ENCODE measurements around the gene CHST3.
A peak's percentile ranks its signal among the peaks of the same experiment; 100 is the strongest.
"Not testable (repeated sequence)": the region's sequence is repeated elsewhere in the genome, so short reads cannot be mapped to it uniquely, and the experiment has no call there.

The CHST3 gene

GRCh38 chr10:71965623-71966022 lies 1.4 kb downstream of the CHST3 start:
- Histone ChIP-seq H3K4me1 (ENCODE audit: insufficient read depth, poor library complexity, severe bottlenecking) (peaks cover 34% of the 10 kb centered on the region), H3K27ac (ENCODE audit: poor library complexity, severe bottlenecking) (peak overlapping the region; percentile 97)
- ATAC-seq (ENCODE audit: low read depth), result no peak

GRCh38 chr10:71966046-71967004 lies 2.1 kb downstream of the CHST3 start:
- peak; percentile 8; the same call in 2 of the 3 replicates for ATAC-seq (ENCODE audit: low read depth)

More at GRCh38 chr10:71965623-71966022, 1.4 kb downstream of the CHST3 start:
- H3K4me3 ChIP-seq (ENCODE audit: severe bottlenecking), result peak overlapping the region; percentile 72
- no peaks in the 10 kb centered on the region for H3K9me3 ChIP-seq (ENCODE audit: severe bottlenecking)
- no peak for DNase-seq (ENCODE audit: low spot score)
- TF ChIP-seq CTCF (IDR thresholded peaks at IDR 0.05; ENCODE audit: poor library complexity, severe bottlenecking), result no peak
- peaks cover 8% of the 10 kb centered on the region; the same call in 1 of the 2 replicates for H3K36me3 ChIP-seq (ENCODE audit: low read depth)
- H3K27me3 ChIP-seq (ENCODE audit: insufficient read depth, poor library complexity, severe bottlenecking), result no peaks in the 10 kb centered on the region

GRCh38 chr10:71967958-71968357 lies 3.8 kb downstream of the CHST3 start:
- DNase-seq (ENCODE audit: low spot score); H3K4me3 ChIP-seq (ENCODE audit: severe bottlenecking); H3K27me3 ChIP-seq (ENCODE audit: insufficient read depth, poor library complexity, severe bottlenecking); ATAC-seq (ENCODE audit: low read depth); H3K9me3 ChIP-seq (ENCODE audit: severe bottlenecking): not testable (repeated sequence)
- peak overlapping the region; percentile 97 for H3K27ac ChIP-seq (ENCODE audit: poor library complexity, severe bottlenecking)
- peaks cover 20% of the 10 kb centered on the region; the same call in 1 of the 2 replicates for H3K36me3 ChIP-seq (ENCODE audit: low read depth)
- peaks cover 55% of the 10 kb centered on the region for H3K4me1 ChIP-seq (ENCODE audit: insufficient read depth, poor library complexity, severe bottlenecking)

More at GRCh38 chr10:71966046-71967004, 2.1 kb downstream of the CHST3 start:
- peak overlapping the region; percentile 97 for H3K27ac ChIP-seq (ENCODE audit: poor library complexity, severe bottlenecking)
- no peak for TF ChIP-seq CTCF (IDR thresholded peaks at IDR 0.05; ENCODE audit: poor library complexity, severe bottlenecking)
- H3K4me1 ChIP-seq (ENCODE audit: insufficient read depth, poor library complexity, severe bottlenecking), result peaks cover 41% of the 10 kb centered on the region
- no peaks in the 10 kb centered on the region for H3K27me3 ChIP-seq (ENCODE audit: insufficient read depth, poor library complexity, severe bottlenecking)
- DNase-seq (ENCODE audit: low spot score), result no peak
- H3K4me3 ChIP-seq (ENCODE audit: severe bottlenecking), result peak overlapping the region; percentile 72
- H3K36me3 ChIP-seq (ENCODE audit: low read depth), result peaks cover 8% of the 10 kb centered on the region; the same call in 1 of the 2 replicates
- no peaks in the 10 kb centered on the region for H3K9me3 ChIP-seq (ENCODE audit: severe bottlenecking)

- Histone ChIP-seq H3K36me3 (ENCODE audit: low read depth) (peaks cover 20% of the 10 kb centered on the region; the same call in 1 of the 2 replicates), H3K27me3 (ENCODE audit: insufficient read depth, poor library complexity, severe bottlenecking) (no peaks in the 10 kb centered on the region), H3K9me3 (ENCODE audit: severe bottlenecking) (no peaks in the 10 kb centered on the region), H3K27ac (ENCODE audit: poor library complexity, severe bottlenecking) (peak overlapping the region; percentile 97), H3K4me1 (ENCODE audit: insufficient read depth, poor library complexity, severe bottlenecking) (peaks cover 64% of the 10 kb centered on the region), H3K4me3 (ENCODE audit: severe bottlenecking) (no peak overlapping the region)
- DNase-seq (ENCODE audit: low spot score) (no peak), ATAC-seq (ENCODE audit: low read depth) (no peak)
- TF ChIP-seq CTCF (IDR thresholded peaks at IDR 0.05; ENCODE audit: poor library complexity, severe bottlenecking), result no peak
Observed at GRCh38 chr10:71968553-71969474, 4.6 kb downstream of the CHST3 start.

GRCh38 chr10:71969929-71970328 lies 5.7 kb downstream of the CHST3 start:
- Histone ChIP-seq H3K27me3 (ENCODE audit: insufficient read depth, poor library complexity, severe bottlenecking) (no peaks in the 10 kb centered on the region), H3K27ac (ENCODE audit: poor library complexity, severe bottlenecking) (peak overlapping the region; percentile 97), H3K4me1 (ENCODE audit: insufficient read depth, poor library complexity, severe bottlenecking) (peaks cover 75% of the 10 kb centered on the region), H3K4me3 (ENCODE audit: severe bottlenecking) (no peak overlapping the region), H3K9me3 (ENCODE audit: severe bottlenecking) (no peaks in the 10 kb centered on the region), H3K36me3 (ENCODE audit: low read depth) (peaks cover 20% of the 10 kb centered on the region; the same call in 1 of the 2 replicates)
- TF ChIP-seq CTCF (IDR thresholded peaks at IDR 0.05; ENCODE audit: poor library complexity, severe bottlenecking), result no peak
- DNase-seq (ENCODE audit: low spot score) (no peak), ATAC-seq (ENCODE audit: low read depth) (no peak)

Measured in RWPE2 (cell line).